NCI-H2107 treated with DMSO at 0.1 percent for 48 hours (cell line): Measurements from ENCODE around the gene FBN1.

Experiments used
- DNase-seq: peaks from one replicate; lab custom pipeline; 2025; ENCODE audit not compliant: unreplicated experiment; lab: John Stamatoyannopoulos, UW

The FBN1 gene

DNA sequence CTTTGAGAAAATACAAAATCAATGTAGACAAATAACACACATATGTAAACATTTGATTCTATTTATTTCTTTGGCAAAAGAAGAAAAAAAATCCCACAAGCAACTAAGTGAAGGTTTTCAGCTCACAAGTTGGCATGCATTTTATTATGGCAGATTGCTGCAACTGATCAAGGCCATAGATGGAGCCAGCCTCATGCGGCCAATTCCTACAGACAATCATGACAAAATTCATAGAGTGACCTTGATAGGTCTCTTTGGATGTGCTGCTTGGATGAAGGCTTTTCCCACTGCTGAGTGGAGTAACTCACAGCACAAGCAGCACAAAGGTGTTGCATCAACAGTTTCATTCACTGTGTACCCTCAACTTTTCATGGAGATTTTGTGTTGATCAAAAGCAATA is 22.1 kb downstream of the FBN1 start:
- no peak for DNase-seq

DNA sequence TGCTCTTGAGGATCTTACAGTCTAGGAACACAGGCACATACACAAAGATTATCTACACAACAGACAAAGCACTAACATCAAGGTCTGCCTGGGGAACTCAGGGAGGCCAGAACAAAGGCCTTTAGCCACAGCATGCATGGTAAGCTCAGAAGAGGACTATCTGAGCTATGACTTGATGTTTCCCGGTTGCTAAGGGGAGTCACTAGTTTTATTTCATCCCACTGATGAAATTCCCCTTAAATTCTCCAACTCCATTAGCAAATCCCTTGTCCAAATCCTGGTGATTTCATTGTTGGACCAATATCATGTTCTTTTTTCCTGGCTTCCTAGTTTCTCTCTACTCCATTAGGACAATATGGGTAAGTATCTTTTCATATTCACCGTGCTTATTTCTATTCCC is 23.3 kb downstream of the FBN1 start:
- no peak for DNase-seq

DNA sequence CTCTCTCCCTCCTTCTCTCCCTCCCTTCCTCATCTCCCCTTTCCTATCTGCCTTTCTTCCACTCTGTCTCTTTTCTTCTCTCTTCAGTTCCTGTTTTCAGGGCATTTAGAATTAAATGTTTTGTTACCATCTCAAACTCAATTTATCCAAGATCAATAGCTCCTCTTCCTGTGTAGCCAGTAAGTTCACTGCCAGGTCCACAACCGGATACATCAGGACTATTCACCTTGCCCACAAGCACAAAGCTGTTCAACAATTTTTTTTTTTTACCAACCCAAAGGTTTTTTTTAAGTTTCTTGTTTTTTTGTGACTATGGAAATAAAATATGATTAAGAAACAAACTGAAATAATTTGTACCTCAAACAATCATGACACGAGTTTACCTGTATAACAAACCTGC is 26.1 kb downstream of the FBN1 start:
- DNase-seq, result no peak

DNA sequence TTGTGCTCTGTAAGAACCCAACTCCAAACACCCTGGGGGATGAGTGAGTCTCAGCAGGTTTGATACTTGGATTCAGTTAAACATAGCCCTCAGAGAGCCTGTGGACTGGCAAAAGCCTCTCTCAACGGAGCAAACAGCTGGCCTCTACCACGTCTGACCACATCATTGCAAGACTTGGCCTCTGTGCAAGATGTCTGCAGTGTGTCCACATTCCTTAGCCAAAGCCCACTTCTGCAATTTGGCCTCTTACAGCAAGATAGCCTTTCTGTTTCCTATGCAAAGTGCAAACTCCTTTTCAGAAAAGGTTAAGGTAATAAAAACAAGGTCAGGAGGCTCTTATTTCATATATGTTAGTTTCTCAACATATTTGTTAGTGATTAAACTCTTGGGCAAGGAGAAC is 27.9 kb downstream of the FBN1 start:
- no peak for DNase-seq

DNA sequence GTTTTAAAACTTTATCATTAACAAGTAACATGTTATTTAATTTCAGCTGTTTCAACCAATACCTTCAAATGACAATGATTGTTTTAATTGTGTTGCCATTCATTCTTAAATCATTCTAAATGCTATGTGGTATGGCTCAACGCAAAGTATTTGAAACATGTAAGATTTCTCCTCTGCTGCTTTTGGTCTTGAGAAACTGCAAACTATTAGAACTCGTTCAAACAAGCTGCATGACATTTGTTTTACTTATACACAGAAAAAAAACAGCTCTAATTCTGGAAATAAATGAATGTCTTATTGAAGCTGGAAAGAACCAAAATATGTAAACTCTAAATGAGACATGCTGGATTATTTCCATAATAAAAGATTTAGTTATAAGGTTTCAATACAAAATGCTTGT is 29.3 kb downstream of the FBN1 start:
- DNase-seq, result no peak

DNA sequence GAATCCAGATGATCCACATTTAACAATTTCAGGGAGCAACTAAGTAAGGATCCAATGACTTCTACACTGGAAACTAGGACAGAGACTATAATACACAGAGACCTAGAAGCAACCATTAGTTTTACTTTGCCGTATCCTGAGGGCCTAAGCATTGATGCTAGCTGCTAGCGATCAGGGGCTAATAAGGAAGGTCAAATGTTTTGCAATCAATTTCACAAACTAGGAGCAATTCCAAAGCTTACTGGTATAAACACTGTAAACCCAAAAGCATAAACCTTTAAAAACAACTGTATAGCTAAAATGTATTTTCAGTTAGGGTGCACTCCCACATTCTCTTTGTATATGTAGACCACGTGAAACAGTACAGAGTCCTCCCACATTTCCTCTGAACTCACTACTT is 31.5 kb downstream of the FBN1 start:
- DNase-seq, result no peak

DNA sequence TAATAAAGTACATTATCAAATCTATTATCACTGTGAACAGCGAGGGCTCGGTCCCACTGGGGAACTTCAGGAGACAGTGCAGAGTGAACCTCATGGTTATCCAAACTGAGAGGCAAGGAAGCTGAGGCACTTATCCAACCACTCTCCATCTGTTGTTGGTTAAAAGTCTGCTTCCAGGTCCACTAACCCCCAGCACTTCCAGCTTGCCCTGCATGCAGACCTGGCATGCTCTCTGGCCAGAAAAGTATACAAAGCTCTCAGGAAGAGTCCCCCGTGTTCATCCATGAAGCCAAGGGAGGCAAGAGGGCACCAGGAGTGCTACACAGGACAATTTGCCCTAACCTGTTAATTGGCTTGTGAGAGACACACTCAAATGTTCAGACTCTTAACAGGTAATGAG is 36.0 kb downstream of the FBN1 start:
- DNase-seq, result no peak

DNA sequence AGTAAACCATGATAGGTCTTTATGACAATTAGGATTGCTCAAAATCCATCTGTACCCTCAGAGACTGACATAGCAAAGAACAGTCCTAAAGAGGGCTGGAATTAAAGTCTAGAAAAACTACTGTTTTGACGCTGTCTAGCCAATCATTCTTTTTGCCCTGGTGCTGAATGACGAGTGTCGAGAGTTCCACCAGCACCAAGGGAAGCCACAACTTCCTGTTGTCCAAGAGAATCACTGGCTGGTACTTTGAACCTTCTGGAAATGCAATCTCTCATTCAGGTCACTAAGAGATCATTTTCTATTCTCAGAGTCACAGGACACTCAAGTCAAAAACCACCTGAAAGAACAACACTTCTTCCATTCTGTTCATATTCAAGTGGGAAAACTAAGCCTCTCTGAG is 37.7 kb downstream of the FBN1 start:
- DNase-seq, result no peak

DNA sequence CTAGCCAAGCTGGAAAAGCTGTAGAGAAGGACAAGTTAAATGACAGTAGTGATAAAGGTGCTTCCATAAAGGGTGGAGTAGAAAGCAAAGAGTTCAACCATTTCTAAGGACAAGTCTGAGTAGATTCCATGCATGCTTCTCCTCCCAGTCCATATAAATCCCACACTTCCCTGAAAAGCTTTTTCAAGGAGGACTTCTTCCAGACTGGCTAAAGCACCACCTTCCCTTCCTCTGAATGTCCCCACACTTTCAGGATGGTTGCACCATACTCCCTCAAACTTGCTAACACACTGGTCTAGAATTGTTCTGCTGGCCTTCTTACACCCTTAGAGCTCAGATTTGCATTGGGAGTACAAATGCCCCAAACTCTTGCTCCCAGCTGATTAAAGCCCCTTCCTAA is 40.9 kb downstream of the FBN1 start:
- no peak for DNase-seq

DNA sequence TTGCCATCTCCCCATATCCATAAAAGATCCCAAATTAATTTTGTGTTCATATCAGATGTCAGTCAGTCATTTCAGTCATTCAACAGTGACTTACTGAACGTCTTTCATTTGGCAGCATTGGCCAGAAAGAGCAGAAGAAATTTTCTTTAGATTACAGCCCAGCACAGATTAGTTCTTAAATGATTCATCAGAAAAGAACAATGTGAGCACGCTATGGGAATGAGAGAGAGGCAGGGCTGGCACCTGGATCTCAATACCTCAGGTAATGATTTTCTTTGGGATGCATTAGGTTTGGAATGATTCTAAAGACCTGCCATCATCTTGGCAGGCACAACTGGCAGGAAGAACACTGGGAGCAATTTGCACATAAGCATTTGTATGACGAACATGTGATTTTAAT is 41.6 kb downstream of the FBN1 start:
- DNase-seq, result no peak

DNA sequence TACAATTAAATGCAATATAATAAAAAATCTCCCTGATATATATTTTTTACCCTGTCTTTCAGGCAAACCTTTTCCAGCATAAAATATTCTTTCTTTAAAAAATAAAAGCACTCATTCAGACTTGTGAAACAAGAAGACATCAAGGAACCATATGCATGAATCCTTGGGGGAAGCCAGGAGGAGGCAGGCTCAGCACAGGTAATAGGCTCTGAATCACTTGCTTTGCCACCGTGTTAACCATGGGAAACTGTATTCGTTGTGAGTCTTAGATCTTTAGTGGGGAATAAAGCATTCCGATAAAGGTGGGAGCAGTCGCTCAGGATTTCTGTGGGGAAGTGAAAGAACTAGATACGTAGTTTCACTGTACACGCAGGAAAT is 42.4 kb downstream of the FBN1 start:
- no peak for DNase-seq

DNA sequence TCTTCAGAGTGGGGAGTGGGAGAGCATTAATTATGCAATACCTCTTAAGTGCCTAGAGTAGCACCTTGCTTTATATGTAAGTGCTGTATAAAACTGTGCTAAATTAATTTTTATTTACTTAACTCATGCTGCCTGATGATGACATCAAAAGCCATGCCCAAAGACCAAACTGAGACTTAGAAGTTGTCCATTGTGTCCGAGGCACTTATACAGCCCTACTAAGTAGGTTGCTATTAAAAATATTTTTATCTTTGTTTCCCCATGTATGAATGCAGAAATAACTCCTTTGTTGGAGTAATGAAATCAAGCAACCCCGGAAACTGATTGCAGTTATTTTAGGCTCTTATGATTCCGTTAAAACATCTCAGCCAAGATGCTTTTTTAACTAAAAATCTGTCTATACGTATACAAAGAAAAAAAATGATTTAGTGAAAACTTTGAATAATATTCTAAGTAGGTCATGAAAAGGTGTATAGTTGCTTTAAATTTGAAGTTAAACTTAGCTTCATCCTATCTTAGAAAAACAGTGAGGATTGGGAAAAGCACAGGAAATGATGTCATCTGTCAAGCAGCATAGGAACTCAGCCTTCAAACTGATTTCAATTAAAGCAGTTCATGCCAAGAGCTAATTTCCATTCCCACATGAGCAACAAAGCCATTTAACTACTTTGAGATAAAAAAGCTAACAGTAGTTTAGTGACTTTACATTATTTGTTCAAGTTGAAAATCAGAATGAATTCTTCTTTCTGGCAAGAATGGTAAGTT is 43.0 kb downstream of the FBN1 start:
- DNase-seq, result no peak

DNA sequence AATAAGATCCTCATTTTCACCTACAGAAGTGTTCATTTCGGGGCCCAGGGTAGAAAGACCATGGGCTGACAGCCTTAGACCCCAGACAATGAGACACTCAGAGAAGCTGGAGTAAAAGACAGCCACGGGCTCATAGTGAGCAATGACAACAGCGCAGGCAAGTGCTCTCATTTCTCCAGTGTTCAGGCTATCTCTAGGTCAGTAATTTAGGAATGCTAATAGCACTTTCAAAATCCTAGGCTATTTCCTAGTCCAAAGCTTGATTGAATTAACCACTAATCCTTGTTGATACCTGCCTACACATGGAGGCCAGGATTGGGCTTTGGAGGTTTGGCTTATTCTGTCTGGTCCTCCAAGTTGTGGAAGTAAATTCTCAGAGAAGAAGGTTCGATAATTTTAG is 44.4 kb downstream of the FBN1 start:
- no peak for DNase-seq

DNA sequence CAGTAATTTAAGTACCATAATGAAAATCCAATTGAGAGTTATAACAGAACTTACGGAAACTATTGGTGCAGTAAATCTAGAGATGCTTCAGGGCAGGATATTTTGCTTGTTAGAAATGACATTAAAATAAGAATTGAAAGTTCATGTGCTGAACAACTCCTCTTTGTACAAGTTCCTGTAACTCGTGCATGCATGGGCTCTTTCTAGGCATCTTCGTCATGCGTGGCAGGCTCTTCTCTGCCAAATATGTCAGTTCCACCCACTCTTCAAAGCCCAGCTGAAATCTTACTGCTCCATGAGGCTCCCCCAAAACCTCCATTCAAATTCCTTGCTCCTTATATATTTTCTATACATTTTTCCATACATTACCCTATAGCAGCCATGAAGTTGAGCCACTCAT is 48.7 kb downstream of the FBN1 start:
- no peak for DNase-seq

DNA sequence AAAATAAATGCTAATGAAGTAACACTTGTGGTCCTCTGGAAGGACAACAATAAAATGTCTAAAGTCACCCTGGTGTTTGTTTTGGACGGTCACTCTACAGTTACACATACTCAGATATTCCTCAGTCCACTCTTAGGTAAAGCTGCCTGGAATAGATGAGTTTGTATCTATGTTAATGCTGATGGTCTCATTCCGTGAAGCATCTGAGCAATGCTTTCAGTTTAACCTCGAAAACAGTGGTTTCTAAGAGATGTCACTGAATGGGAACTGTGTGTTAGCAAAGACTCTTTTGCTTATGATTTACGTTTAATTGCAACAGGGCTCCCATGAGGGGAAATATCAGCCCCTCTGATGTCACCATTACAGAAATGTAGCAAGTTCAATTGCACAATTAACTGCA is 49.1 kb downstream of the FBN1 start:
- no peak for DNase-seq

DNA sequence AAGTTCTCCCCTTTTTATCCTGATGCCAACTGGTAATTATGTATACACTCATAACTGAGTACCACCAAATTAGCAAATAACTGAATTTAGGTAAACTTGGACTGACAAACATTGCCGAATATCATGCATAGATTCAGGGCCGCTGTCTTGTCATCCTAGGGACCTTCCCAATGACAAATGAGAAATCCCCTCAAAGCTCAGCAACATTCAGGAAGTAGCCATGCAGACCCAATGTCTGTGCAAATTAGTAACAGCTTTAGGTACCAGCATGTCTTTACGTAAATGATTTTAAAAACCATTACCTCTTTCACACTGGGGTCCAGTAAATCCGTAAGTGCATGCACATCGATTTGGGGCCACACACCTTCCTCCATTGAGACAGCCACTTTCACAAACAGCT is 49.5 kb downstream of the FBN1 start:
- DNase-seq, result no peak

DNA sequence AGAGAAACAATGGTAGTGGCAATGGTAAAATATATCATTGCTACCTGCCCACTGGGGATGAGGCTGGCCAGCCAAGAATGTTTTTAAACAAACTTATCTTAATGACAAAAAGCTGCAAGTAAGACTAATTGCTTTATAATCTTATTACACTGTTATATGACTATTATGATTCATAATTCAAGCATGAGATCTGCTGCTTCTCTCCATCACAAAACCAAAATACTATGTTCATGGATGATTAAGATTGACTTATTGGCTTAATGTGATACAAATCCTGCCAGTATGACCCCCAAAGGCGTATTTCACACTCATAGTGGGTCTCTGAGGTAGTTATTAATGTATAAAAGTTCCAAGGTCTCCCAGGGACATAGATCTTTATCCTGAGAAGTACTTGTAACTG is 52.6 kb downstream of the FBN1 start:
- no peak for DNase-seq

DNA sequence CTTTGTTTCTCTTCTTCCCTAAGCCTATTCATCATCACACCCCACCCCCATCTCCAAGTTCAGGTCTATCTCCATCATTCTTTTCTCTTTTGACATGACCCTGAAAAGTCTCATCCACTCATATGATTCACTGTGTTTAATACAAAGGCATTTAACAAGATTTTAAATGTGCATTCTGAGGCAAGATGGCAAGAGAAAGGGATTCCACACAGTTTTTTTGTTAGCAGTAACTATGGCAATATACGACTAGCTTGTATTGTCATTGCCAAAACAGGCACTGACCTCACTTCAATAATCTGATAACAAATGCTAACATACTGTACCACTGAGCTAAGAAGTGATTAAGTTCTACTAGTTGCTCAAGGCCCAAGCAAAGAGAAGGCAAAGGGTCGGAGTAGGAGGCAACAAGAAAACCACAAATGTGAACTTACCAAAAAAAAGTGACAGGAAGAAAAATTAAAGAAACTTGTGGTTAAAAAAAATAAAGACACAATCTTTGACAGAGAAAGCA is 53.2 kb downstream of the FBN1 start:
- DNase-seq, result no peak

DNA sequence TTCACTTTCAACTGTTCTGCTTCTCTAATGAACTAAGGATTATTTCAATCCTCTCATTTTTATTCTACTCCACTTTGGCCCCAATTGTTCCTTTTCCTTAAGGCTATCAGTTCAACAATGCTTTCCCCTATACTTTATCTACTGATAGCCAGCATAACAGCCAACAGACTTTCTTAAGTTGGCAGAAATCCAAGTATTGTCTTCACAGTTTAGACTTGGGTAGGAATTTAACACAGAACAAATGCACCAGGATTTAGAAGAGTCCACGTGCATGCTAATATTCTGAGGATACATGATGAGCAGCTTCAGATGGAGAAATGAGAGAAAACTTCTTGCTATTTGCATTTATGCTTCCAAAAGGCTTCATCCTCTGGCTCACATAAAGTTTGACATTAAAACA is 54.8 kb downstream of the FBN1 start:
- no peak for DNase-seq

DNA sequence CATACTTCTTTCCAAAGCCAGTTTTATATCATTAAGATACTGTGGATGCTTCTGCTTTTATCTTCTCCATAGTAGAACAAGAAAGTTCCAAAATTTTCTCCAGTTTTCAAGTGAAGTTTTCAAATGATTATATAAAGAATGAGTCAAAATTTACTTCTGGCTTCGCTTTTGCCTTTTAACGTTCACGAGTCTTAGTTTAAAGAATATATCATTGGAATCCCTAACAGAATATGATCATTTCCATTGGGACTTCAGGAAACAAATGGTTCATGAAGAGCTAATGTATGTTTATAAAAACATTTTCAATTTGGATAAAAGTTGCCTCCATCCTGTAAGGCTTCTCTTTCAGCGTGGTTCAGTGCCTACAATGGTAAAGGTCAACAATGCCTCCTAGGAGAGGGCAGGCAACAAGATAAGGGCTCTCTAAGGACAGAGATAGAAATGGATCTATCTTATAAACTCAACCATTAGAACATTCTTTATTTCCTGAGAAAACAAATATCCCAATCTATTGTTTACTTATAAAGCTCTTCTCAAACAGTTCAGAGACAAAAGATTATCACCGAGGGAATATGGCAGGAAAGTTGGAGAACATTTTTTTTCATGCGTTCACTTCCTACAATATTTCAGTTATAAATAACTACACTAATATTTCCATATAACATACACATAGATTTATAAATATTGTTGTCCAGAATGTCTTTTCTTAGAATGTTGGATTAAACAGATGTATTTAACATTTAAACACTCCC is 60.5 kb downstream of the FBN1 start:
- DNase-seq, result no peak

DNA sequence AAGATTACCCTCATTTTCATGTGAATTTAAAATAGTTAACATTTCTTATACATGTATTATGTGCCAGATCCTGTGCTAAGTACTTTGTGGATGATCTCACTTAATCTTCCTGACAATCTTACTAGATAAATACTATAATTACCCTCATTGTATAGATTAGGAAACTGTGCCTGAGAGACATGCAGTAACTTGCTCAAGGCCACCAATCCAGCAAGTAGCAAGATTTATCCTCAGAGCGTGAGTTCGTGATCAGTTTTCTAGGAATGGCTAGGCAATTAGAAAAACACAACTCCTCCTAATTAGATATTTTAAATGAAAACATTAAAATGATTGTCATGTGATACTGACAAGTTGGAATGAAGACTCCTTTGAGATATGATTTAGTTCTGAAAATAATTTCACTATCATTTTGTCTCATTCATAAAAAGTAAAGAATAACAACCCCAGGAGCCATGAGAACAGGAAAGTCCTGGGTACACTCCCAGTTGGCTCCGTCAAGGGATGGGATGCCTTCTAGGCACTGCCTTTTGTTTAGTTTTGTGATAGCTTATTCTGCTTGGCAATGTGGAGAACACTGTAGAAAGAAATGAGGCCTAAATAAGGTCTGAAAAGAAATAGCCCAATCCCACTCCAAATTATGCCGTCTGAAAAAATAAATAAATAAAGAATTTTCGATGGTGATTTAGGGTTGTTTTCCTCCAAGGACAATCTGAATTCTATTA is 61.3 kb downstream of the FBN1 start:
- DNase-seq, result no peak
